ENCODE measurements around the gene FGR.

FGR gene

DNA sequence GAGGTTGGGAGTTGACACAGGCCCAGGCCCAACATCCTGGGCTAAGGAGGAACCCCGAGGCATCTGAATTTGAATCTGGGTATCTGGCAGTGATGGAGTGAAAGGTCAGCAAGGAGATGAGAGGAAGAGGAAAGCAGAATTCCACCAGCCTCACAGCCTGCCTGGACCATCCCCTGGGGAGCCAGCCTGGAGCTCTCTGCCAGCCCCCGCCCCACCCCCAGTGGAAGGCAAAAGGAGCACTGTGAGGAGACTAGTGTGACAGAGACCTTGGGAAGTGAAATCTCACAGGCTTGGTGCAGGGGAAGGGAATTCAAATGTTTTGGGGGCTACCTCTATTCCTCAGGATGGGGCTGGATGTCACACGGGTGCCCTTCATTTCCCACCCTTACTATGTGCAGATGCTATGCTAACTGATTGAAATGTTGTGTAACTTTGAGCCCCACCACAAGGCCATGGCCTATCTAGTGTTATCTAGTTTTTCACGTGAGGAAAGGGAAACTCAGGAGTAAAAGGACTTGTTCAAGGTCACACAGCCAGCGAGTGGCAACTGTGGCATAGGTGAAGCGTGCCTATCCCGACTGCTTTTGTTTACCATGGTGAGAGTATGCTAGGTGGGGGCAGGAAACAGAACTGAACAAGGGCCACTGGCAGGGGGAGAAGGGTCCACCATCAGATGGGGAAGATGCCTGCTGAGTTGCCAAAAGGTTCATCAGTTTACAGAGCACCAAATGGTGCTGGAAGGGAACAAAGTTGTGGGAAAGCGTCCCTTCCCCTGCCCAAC is 60.8 kb downstream of the FGR start:
- TF ChIP-seq POLR2AphosphoS5 (IDR thresholded peaks at IDR 0.05; ENCODE audit: borderline replicate concordance, low read depth, low read length) (no peak), FOXP2 (optimal IDR thresholded peaks at IDR 0.05; ENCODE audit: control extremely low read depth, extremely low read length, insufficient read depth) (no peak), EZH2 (IDR thresholded peaks at IDR 0.05) (no peak)
- Histone ChIP-seq H3K9ac (ENCODE audit: insufficient read length) (no peak overlapping the region), H3K27ac (no peak overlapping the region), H3K4me3 (no peak overlapping the region), H3K9me3 (ENCODE audit: low read depth, low read length) (no peaks in the 10 kb centered on the region), H3K36me3 (ENCODE audit: insufficient read depth, low read length) (no peaks in the 10 kb centered on the region)
- no peak for DNase-seq (ENCODE audit: low read depth, low spot score)

- H3K9ac ChIP-seq (ENCODE audit: insufficient read length) = no peak overlapping the region
- DNase-seq (ENCODE audit: low read depth, low spot score) = no peak
- H3K27ac ChIP-seq = no peak overlapping the region
- no peak overlapping the region for H3K4me3 ChIP-seq
- H3K9me3 ChIP-seq (ENCODE audit: low read depth, low read length) = no peaks in the 10 kb centered on the region
- TF ChIP-seq EZH2 (IDR thresholded peaks at IDR 0.05) = no peak
- H3K36me3 ChIP-seq (ENCODE audit: insufficient read depth, low read length) = no peaks in the 10 kb centered on the region
These were observed 62.1 kb downstream of the FGR start for GRCh38 chr1:27572679-27573426.

DNA sequence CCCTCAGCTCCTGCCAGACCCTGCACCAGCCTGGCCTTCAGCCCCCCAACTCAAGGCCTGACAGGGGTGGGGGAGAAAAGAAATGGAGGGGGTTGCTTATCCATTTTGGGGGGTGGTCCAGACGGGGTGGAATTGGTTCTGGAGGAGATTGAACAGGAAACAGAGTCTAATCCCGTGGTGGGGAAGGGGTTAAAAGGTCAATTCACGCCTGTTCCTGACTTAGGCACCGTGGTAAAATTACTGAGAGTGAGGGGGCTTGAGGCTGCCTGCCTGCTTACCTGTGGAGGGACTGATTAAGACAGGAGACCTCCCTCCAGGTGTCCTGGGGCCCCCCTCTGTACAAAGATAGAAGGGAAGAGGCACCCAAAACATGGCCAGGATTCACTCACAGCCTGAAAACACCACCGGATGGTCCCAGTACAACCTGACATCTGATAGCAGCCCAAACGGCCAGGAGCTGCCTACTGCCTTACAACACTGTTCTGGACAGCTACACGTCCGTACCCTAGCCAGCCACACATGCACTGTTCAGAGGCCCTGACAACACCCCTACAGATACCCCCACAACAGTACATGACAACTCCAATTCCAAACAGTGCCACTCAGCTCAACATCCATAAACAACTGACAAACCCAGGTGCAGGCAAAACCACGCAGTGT is 62.8 kb downstream of the FGR start:
- Histone ChIP-seq H3K36me3 (ENCODE audit: insufficient read depth, low read length) (no peaks in the 10 kb centered on the region), H3K9me3 (ENCODE audit: low read depth, low read length) (no peaks in the 10 kb centered on the region), H3K9ac (ENCODE audit: insufficient read length) (no peak overlapping the region), H3K4me3 (no peak overlapping the region), H3K27ac (no peak overlapping the region)
- TF ChIP-seq POLR2AphosphoS5 (IDR thresholded peaks at IDR 0.05; ENCODE audit: borderline replicate concordance, low read depth, low read length) = no peak
- no peak for TF ChIP-seq EZH2 (IDR thresholded peaks at IDR 0.05)
- no peak for TF ChIP-seq FOXP2 (optimal IDR thresholded peaks at IDR 0.05; ENCODE audit: control extremely low read depth, extremely low read length, insufficient read depth)
- DNase-seq (ENCODE audit: low read depth, low spot score) = no peak

DNA sequence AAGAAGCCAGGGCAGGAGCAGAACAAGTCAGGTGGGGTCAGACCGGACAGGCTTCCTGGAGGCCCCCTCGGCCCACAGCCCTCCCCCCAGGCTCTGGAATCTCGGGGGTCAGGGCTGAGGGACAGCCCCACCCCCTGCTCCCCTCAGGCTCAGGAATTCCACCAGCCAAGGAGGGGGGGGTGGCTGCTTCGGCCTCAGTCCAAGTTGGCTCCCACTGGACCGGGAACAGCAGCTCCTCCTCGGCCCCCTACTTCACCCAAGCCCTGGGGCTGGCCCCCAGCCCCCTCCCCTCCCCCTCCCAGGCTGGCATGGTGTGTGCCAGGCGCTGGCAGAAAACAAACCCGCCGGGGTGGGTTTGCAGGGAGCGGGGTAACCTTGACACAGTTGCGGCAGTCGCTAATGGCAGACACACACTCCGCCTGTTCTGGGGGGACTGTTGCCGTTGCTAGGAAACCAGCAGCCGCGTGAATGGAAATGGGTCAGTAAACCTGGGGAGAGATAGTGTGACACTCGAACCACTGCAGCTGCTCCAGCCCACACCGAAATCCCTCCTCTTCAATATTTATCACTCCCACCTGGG is 63.5 kb downstream of the FGR start:
- no peak overlapping the region for H3K9ac ChIP-seq (ENCODE audit: insufficient read length)
- H3K36me3 ChIP-seq (ENCODE audit: insufficient read depth, low read length) = no peaks in the 10 kb centered on the region
- no peak overlapping the region for H3K4me3 ChIP-seq
- DNase-seq (ENCODE audit: low read depth, low spot score) = no peak
- H3K27ac ChIP-seq = no peak overlapping the region
- TF ChIP-seq FOXP2 (optimal IDR thresholded peaks at IDR 0.05; ENCODE audit: control extremely low read depth, extremely low read length, insufficient read depth) (no peak), EZH2 (IDR thresholded peaks at IDR 0.05) (no peak), POLR2AphosphoS5 (IDR thresholded peaks at IDR 0.05; ENCODE audit: borderline replicate concordance, low read depth, low read length) (no peak)
- H3K9me3 ChIP-seq (ENCODE audit: low read depth, low read length) = no peaks in the 10 kb centered on the region

GRCh38 chr1:27570784-27571183 is 64.2 kb downstream of the FGR start:
- H3K27ac ChIP-seq = peak overlapping the region; percentile 13; the same call in 1 of the 2 replicates
- H3K36me3 ChIP-seq (ENCODE audit: insufficient read depth, low read length) = no peaks in the 10 kb centered on the region
- no peak for DNase-seq (ENCODE audit: low read depth, low spot score)
- no peak overlapping the region for H3K9ac ChIP-seq (ENCODE audit: insufficient read length)
- H3K4me3 ChIP-seq = no peak overlapping the region
- H3K9me3 ChIP-seq (ENCODE audit: low read depth, low read length) = no peaks in the 10 kb centered on the region
- TF ChIP-seq EZH2 (IDR thresholded peaks at IDR 0.05) (no peak), POLR2AphosphoS5 (IDR thresholded peaks at IDR 0.05; ENCODE audit: borderline replicate concordance, low read depth, low read length) (no peak), FOXP2 (optimal IDR thresholded peaks at IDR 0.05; ENCODE audit: control extremely low read depth, extremely low read length, insufficient read depth) (no peak)

- H3K9me3 ChIP-seq (ENCODE audit: low read depth, low read length) = no peaks in the 10 kb centered on the region
- no peak for DNase-seq (ENCODE audit: low read depth, low spot score)
- H3K27ac ChIP-seq = no peak overlapping the region
- no peak overlapping the region for H3K9ac ChIP-seq (ENCODE audit: insufficient read length)
- no peak overlapping the region for H3K4me3 ChIP-seq
- H3K36me3 ChIP-seq (ENCODE audit: insufficient read depth, low read length) = no peaks in the 10 kb centered on the region
- no peak for TF ChIP-seq FOXP2 (optimal IDR thresholded peaks at IDR 0.05; ENCODE audit: control extremely low read depth, extremely low read length, insufficient read depth)
- TF ChIP-seq EZH2 (IDR thresholded peaks at IDR 0.05) = no peak
- TF ChIP-seq POLR2AphosphoS5 (IDR thresholded peaks at IDR 0.05; ENCODE audit: borderline replicate concordance, low read depth, low read length) = no peak
These were observed 64.6 kb downstream of the FGR start for GRCh38 chr1:27570356-27570755.

DNA sequence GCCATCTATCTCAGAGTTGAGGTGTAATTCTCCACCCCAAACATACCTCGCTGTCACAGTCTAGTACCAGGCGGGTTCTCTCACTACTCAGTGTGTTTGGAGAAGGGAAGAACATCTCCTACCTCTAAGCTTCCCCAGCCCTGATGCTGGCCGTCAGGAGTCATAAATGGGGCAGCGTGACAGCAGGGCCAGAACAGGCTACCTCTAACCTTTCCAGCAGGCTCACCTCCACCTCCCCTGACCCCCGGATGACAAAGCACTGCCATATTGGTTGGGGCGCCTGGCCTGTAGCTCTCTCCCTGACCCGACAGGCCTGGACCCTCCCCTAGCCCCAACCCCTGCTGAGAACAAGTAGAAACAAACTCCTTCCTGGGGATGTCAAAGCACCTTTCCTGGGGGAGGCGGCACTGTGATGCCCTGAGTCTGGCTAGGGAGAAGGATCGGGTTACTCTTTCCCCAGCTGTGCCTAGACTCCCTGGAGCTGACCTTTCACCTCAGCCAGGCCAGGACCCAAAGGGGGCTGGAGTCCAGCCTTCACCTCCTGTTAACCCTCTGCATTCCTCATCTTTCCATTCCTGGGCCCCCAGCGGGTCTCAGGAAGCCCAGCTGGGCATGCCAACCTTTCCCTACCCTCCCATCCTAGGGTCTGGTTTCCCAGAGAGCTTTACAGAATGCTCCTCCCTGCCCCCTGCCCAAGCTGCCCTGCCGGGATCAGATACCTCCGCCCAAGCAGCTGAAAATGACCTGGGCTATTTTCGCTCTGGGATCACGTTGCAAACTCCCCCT is 65.3 kb downstream of the FGR start:
- no peaks in the 10 kb centered on the region for H3K9me3 ChIP-seq (ENCODE audit: low read depth, low read length)
- peak overlapping the region; percentile 8; the same call in 1 of the 2 replicates for H3K27ac ChIP-seq
- DNase-seq (ENCODE audit: low read depth, low spot score) = no peak
- no peak for TF ChIP-seq EZH2 (IDR thresholded peaks at IDR 0.05)
- no peak for TF ChIP-seq POLR2AphosphoS5 (IDR thresholded peaks at IDR 0.05; ENCODE audit: borderline replicate concordance, low read depth, low read length)
- TF ChIP-seq FOXP2 (optimal IDR thresholded peaks at IDR 0.05; ENCODE audit: control extremely low read depth, extremely low read length, insufficient read depth) = no peak
- no peak overlapping the region for H3K4me3 ChIP-seq
- no peak overlapping the region for H3K9ac ChIP-seq (ENCODE audit: insufficient read length)
- H3K36me3 ChIP-seq (ENCODE audit: insufficient read depth, low read length) = no peaks in the 10 kb centered on the region
